Measurements from ENCODE around the gene PSMB1. TPM values are rescaled to one million over a fixed set of nuclear protein-coding genes. Genes with fewer than 3 reads are reported as not detected.
A peak's percentile ranks its signal among the peaks of the same experiment; 100 is the strongest.

The PSMB1 gene
- total RNA-seq, 1 donor from 2014 or later: 141 TPM

DNA sequence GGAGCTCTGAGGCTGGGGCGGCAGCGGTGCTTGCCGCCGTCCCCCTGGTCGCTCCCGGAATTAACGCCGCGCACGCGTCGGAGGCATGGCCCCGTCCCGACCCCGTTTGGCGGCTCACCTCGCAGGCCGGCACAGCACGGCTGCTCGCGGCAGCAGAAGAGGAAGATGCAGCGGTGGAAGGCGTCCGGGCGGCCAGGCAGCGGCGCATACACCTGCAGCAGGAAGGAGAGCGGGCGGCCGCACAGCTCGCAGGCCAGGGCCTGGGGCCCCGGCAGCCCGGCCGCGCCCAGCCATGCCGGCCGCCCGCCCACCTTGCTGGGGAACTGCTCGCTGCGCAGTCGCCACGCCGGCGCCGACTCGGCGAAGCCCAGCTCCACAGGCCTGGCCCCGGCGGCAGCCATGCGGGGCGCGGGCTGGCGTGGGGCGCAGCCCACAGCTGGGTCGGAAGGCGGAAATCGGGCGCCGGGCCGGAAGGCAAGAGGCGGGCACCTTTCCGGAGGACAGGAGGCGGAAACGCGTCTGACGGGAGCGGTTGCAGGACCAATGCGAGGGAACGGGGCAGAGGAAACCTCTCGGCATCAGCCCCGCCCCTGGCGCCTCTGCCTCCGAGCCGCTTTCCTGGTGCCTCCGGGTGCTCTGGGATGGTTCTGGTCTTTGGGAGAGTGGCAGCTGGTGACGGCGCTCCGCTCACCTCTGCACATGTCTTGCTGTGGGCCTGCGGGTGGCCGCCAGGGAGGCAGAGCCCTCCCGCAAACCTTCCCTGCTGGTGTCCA is 31.3 kb upstream of the PSMB1 start, which contains the start of gene PDCD2:
Gene PDCD2 (minus strand): TSS at position 457 of the 773 bp plus-strand sequence. CDS start 56 bp downstream, at position 401.
- peak within 1 kb of the TSS; percentile 98 for H3K4me3 ChIP-seq
- peaks cover 39% of the 10 kb centered on the region for H3K36me3 ChIP-seq
- peaks cover 24% of the 10 kb centered on the region for H3K4me1 ChIP-seq
- intact Hi-C loops (cut with micrococcal nuclease): no loop called here
- DNase-seq: peak; percentile 94
- TF ChIP-seq, protein P1, sequence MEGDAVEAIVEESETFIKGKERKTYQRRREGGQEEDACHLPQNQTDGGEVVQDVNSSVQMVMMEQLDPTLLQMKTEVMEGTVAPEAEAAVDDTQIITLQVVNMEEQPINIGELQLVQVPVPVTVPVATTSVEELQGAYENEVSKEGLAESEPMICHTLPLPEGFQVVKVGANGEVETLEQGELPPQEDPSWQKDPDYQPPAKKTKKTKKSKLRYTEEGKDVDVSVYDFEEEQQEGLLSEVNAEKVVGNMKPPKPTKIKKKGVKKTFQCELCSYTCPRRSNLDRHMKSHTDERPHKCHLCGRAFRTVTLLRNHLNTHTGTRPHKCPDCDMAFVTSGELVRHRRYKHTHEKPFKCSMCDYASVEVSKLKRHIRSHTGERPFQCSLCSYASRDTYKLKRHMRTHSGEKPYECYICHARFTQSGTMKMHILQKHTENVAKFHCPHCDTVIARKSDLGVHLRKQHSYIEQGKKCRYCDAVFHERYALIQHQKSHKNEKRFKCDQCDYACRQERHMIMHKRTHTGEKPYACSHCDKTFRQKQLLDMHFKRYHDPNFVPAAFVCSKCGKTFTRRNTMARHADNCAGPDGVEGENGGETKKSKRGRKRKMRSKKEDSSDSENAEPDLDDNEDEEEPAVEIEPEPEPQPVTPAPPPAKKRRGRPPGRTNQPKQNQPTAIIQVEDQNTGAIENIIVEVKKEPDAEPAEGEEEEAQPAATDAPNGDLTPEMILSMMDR (IDR thresholded peaks at IDR 0.05; ENCODE audit: borderline replicate concordance): no peak
- H3K27me3 ChIP-seq (ENCODE audit: low read depth): no peaks in the 10 kb centered on the region
- peak within 1 kb of the TSS; percentile 96 for H3K27ac ChIP-seq (replicated peaks)
- H3K9me3 ChIP-seq (replicated peaks): no peaks in the 10 kb centered on the region

DNA sequence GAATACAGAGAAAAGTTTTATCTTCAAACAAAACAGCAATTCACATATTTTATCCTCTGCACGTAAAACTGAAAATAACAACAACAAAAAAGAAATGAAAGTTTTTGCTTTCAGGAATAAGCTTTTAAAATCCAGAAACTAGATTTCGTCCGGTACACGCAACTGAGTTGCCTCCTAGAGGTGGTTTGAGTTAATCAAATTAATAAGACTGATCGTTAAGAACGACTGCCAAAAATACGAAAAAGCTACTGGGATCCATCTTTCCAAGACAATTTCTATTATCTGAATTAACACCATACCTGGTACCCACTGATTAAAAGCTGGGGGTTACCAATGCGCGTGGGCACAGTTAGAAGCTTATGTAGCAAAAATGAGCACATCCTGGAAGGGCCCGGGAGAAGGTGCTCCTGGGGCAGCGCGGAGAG is 30.7 kb upstream of the PSMB1 start:
- intact Hi-C loops (cut with micrococcal nuclease): no loop called here
- DNase-seq: no peak
- Histone ChIP-seq H3K4me3 (peak overlapping the region; percentile 98), H3K27ac (replicated peaks) (peak overlapping the region; percentile 96), H3K9me3 (replicated peaks) (no peaks in the 10 kb centered on the region), H3K36me3 (peaks cover 45% of the 10 kb centered on the region), H3K27me3 (ENCODE audit: low read depth) (no peaks in the 10 kb centered on the region), H3K4me1 (peaks cover 24% of the 10 kb centered on the region)
- TF ChIP-seq, protein P1 (IDR thresholded peaks at IDR 0.05; ENCODE audit: borderline replicate concordance): peak; percentile 31

DNA sequence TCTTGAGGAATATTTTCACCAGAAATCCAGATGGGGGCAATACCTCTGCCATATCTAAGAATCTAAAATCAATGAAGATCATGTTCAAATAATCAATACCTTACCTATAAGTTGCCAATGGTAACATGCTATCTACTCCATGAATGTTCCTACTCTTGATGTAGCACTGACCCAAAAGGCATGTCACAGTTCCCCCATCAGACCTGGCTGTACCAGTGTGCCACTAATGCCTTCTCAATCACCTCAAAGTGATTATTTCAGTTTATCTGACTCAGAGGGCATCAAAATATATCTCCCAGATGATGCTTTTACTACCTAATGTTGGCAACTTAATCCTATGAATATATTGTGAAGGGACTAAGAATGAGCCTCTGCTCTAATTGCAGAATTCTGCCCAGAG is 25.8 kb upstream of the PSMB1 start:
- intact Hi-C loops (cut with micrococcal nuclease): no loop called here
- DNase-seq: no peak
- no peaks in the 10 kb centered on the region for H3K27me3 ChIP-seq (ENCODE audit: low read depth)
- H3K27ac ChIP-seq (replicated peaks): no peak overlapping the region
- peaks cover 83% of the 10 kb centered on the region for H3K36me3 ChIP-seq
- H3K4me3 ChIP-seq: no peak overlapping the region
- H3K9me3 ChIP-seq (replicated peaks): no peaks in the 10 kb centered on the region
- peaks cover 8% of the 10 kb centered on the region for H3K4me1 ChIP-seq
- TF ChIP-seq, protein P1 (IDR thresholded peaks at IDR 0.05; ENCODE audit: borderline replicate concordance): no peak

DNA sequence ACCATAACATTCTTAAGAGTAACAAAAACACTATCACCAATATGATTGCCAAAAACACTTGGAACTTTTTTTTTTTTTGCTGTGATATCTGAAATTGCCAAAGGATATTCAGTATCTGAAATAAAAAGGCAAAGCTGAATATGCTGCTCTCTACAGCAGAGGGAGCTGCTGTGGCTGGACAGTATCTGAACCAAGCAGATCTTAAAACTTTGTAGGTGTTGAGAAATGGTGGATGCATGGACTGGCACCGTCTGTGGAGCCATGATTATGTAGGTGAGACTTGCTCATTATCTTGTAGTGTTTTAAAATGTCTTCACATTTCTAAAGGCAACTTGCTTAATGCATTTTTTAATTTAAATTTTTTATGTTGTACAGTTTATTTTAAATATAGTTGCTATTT is 22.1 kb upstream of the PSMB1 start:
- H3K36me3 ChIP-seq: peaks cover 87% of the 10 kb centered on the region
- H3K9me3 ChIP-seq (replicated peaks): no peaks in the 10 kb centered on the region
- no peak overlapping the region for H3K4me3 ChIP-seq
- no peak overlapping the region for H3K27ac ChIP-seq (replicated peaks)
- TF ChIP-seq, protein P1 (IDR thresholded peaks at IDR 0.05; ENCODE audit: borderline replicate concordance): peak; percentile 10
- H3K4me1 ChIP-seq: no peaks in the 10 kb centered on the region
- H3K27me3 ChIP-seq (ENCODE audit: low read depth): no peaks in the 10 kb centered on the region
- intact Hi-C loops (cut with micrococcal nuclease): no loop called here
- DNase-seq: no peak

DNA sequence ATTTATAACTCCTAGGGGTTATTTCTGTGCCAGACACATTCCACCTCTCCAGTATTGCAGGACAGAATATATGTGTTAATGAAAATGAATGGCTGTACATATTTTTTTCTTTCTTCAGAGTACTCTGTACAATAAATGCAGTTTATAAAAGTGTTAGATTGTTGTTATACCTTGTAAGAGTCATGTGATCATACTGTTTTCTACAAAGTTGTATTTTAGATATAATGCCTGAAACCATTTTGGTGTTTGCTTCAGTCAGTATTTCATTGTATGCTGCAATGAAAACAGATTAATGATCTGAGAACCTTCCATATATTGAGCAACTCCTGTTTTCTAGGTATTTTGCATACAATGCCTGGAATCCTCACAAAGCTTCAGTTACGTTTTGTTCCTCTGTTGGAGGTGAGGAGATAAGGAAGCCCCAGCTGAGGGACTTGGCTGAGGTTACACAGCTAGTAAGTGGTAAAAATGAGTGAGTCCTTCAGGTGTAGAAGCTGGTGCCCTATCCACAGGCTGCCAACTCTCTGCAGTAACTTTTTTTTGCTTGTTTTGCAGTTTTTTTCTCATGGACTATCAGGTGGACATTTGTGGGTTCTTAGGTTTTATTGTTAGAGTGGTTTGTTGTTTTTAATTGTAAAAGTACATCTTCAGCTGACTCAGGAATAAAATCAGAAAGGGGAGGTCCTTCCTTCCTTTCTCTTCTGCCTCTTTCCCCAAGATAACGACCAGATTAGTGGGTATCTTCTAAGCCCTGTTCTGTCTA is 19.8 kb upstream of the PSMB1 start:
- H3K36me3 ChIP-seq: peaks cover 87% of the 10 kb centered on the region
- intact Hi-C loops (cut with micrococcal nuclease): no loop called here

More for the DNA sequence above, 19.8 kb upstream of the PSMB1 start:
- Histone ChIP-seq H3K9me3 (replicated peaks) (no peaks in the 10 kb centered on the region), H3K4me3 (no peak overlapping the region), H3K27ac (replicated peaks) (no peak overlapping the region), H3K27me3 (ENCODE audit: low read depth) (no peaks in the 10 kb centered on the region), H3K4me1 (no peaks in the 10 kb centered on the region)
- TF ChIP-seq, protein P1 (IDR thresholded peaks at IDR 0.05; ENCODE audit: borderline replicate concordance): no peak
- DNase-seq: no peak

Measured in left ventricle myocardium inferior (tissue), 1 donor.